Stimulated activated CD8-positive, alpha-beta memory T cell treated with anti-CD3 and anti-CD28 coated beads, Interleukin-4, amount 100 ng/mL, for 1 hour (primary cell): Measurements from ENCODE around the gene ZNF320.
"Not testable (repeated sequence)": the region's sequence is repeated elsewhere in the genome, so short reads cannot be mapped to it uniquely, and the experiment has no call there.

Source experiments
- DNase-seq, 2 donors: peaks; one replicate each; pipeline ENCODE4 v3.0.0-alpha.2; 2020; ENCODE audit warnings: low read depth in 2 of 2, low spot score in 1 of 2

ZNF320 gene

DNA sequence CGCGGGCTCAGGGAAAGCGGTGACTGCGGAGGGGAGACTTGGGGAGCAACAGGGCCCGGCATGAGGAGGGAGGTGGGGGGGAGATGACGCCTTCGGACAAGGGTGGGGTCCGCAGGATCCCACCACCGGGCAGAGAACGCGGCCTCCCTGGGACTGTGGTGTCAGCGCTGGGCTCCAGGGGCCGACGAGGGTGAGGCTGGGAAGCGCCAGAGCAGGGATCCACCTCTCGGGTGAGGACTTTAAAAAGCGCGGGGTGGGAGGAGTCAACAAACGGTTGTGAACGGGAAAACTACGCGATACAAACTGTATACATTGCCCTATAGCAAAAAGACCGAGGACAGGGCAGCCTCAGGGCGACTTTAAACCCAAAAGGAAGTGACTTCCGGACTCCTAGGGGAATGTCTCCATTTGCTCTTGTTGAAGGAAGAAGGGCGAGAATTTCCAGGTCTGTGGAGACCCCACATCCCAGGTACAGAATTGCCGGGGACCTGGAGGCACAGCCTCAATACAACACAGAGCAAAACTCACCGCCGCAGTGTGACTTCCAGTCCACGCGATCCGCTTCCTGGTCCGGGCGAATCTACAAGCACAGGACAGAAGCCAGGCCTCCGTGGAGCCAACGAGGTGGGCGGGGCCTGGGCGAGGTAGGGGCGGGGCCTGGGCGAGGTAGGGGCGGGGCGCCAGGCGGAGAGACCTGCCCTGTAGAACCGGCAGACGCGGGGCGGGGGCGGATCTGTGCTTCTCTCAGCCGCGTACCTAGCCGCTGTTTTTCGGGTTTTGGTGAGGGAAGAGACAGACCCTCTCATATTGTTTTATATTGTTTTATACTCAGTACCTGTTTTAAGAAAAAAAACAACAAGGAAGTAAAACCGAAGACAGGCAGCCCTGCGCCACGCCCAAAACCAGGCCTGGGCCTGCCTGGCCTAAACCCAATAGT is 25.7 kb upstream of the ZNF320 start, which contains the start of gene ZNF888:
TSS of gene ZNF888 (minus strand) at position 588 of the 937 bp plus-strand sequence. CDS start 5,555 bp downstream, outside the sequence.
- DNase-seq: peak; percentile 71 to 75

DNA sequence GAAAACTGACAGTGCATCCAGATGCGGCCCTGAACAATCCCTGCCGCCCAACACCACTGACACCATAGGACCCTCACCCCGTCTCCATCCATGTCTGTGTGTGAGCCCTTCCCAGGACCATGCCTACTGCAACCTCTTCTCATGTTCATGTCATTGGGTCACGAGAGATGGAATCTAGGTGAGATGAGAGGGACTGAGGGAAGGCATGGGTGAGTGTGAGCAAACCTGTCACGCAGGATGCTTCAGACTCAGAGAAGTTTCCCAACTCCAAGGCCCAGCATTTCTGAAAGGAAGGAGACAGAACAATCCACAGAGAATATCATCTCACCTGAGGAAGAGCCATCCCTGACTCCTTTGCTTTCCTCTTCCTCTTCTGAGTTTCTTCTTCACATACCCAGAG is 20.1 kb upstream of the ZNF320 start:
- no peak for DNase-seq

DNA sequence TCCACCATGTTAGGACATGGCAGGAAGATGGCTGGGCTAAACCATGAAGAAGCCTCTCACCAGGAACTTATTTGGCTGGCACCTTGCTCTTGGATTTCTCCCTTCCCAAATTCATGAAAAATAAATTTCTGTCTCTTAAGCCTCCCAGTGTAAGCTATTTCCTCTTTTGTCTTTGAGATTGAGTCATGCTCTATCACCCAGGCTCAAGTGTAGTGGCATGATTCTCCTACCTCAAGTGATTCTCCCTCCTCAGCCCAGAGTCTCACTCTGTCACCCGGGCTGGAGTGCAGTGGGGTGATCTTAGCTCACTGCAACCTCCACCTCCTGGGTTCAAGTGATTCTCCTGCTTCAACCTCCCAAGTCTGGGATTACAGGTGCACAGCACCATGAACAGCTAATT is 13.2 kb upstream of the ZNF320 start:
- DNase-seq: no peak

DNA sequence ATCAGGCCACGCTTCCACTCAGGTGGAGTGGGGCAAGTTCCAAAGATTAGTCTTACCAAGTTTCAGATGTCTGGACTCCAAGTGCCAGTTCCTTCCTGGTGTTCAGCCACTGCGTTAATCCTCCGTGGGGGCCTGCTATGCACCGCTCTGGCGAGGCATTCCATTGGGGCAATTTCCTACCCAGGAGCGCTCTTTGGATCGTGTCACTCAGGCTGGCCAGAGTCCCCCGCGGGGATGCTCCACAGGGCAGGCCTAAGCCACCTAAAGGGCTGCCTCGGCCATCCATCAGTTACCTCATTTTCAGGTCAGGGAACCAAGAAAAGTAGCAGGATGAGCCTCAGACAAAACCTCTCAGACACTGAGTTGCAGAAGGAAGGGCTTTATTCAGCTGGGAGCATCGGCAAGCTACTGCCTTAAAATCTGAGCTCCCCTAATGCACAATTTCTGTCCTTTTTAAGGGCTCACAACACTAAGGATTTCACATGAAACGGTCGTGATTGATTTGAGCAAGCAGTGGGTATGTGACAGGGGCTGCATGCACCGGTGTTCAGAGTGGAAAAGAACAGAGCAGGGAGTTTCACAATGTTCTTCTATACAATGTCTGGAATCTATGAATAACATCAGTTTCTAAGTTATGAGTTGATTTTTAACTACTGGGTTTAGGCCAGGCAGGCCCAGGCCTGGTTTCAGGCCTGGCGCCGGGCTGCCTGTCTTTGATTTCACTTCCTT is 6.8 kb upstream of the ZNF320 start:
- not testable (repeated sequence) for DNase-seq

DNA sequence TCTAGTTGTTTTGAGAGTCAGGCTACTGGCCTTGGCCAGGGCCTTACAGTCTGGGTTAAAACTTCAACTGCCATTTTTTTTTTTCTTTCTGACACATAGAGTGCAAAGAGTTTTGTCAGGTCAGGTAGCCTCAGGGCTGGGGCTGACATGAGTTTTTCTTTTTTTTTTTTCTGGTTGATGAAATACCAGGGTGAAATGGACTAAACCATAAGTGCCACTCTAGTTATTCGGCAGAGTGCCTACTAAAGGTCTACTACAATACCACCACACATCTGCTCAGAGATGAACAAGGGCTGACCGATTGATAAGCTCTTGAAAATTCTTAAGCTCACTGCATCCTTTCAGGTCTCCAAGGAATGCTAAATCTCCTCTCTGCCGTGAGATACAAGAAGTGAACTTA is 4.4 kb upstream of the ZNF320 start:
- no peak for DNase-seq

DNA sequence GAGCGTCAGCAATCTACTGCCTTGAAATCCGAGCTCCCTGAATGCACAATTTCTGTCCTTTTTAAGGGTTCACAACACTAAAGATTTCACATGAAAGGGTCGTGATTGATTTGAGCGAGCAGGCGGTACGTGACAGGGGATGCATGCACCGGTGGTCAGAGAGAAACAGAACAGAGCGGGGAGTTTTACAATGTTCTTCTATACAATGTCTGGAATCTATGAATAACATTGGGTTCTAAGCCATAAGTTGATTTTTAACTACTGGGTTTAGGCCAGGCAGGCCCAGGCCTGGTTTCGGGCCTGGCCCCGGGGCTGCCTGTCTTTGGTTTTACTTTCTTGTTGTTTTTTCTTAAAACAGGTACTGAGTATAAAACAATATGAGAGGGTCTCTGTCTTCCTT is 1.2 kb upstream of the ZNF320 start:
- not testable (repeated sequence) for DNase-seq

DNA sequence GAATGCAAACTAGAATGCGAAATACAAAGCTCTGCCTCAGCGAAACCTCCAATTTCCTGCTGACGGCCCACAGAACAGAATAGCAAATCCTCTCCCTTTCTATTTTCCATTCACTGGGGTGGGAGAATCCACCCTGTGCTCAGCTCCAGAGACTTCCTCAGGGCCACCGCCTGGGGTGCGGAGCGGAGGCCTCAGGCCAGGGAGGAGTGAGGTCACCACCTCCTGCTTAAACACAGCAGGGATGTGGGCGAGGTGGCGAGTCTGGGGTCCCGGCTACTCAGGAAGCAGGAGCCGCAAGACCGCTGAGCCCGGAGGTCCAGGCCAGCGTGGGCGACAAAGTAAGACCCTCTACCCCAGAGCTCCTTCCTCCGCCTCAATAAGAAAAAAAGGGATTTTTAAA is 666 bp upstream of the ZNF320 start:
- no peak for DNase-seq

DNA sequence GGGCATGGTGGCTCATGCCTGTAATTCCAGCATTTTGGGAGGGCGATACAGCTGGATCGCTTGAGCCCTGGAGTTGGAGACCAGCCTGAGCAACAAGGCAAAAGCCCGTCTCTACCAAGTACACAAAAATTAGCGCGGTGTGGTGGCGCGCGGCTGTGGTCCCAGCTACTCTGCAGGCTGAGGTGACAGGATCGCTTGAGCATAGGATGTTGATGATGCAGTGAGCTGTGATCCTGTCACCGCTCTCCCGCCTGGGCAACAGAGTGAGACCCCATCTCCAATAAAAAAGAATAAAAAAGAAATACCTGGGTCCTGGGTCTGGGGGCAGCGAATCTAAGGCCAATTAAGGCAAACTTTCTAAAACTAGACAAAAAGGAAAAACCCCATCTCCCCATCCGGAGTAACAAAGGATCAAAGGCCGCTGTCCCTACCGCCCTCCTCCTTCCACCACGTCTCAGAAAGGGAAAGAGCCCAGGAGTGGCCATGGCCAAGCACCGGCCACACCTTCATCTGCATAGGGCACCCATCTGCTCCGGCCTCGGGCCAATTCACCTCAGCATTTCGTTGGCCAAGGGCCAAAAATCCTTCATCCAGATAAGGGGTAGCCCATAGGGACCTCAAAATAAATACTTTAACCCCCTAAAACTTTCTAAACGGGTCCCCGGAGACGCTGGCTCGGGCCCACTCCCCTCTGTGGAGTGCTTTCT is 851 bp downstream of the ZNF320 start:
- no peak for DNase-seq

DNA sequence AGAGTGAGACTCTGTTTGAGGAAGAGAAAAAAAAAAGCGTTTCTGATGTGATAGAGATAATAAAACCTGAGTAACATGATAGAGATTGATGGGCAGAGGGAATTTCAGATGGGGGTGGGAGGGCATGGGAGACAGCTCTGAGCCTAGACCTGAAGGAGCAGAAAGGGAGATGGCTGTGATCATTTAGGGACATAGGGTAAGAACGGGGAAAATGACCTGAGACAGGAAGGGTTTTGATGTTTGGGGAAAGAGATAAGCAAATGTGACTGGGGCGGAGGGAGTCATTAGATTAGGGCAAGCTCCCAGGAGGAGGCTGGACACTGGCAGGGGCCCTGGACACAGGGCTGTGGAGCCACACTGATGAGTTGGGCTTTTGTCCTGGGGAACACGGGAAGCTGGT is 6.1 kb downstream of the ZNF320 start:
- no peak for DNase-seq

DNA sequence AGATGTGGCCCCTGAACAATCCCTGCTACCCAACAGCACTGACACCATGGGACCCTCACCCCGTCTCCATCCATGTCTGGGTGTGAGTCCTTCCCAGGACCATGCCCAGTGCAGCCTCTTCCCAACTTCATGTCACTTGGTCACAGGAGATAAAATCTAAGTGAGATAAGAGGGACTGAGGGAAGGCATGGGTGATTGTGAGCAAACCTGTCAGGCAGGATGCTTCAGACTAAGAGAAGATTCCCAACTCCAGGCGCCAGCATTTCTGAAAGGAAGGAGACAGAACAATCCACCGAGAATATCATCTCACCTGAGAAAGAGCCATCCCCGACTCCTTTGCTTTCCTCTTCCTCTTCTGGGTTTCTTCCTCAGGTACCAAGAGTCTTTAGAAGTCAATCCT is 7.5 kb downstream of the ZNF320 start:
- no peak for DNase-seq

DNA sequence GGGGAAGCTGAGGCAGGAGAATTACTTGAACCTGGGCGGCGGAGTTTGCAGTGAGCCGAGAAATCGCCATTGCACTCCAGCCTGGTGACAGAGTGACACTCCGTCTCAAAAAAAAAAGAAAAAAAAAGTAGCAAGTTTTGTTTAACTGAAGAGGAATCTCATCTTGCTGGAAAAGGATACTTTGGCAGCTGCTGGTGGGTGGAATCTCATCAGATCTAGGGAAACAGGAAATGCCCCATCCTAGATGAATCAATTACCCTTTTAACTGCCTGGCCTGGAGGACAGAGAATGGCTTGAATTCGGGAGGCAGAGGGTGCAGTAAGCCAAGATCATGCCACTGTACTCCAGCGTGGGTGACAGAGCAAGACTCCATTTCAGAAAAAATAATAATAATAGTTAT is 8.4 kb downstream of the ZNF320 start:
- DNase-seq: no peak

DNA sequence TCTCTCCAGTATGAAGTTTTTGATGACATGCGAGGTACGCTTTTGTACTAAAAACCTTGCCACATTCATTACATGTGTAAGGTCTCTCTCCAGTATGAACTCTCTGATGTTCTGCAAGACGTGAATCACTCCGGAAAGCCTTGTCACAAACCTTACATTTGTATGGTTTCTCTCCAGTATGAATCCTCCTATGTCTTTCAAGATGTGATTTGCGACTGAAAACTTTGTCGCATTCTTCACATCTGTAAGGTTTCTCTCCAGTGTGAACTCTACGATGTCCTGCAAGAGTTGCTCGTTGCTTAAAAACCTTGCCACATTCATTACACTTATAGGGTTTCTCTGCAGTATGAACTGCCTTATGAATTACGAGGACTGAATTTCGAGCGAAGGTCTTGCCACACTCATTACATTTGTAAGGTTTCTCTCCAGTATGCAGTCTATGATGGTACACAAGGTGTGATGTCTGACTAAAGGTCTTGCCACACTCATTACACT is 16.5 kb downstream of the ZNF320 start:
- no peak for DNase-seq

DNA sequence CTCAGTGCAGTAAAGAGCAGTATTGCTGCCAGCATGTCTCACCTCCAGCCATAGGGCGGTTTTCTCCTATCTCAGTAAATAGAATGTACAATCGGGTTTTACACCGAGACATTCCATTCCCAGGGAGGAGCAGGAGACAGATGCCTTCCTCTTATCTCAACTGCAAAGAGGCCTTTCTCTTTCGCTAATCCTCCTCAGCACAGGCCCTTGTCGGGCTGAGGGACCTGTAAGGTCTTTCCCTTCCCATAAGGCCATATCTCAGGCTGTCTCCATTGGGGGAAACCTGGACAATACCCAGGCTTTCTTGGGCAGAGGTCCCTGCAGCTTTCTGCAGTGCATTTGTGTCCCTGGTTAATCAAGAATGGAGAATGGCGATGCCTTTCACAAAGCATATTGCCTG is 24.4 kb downstream of the ZNF320 start:
- not testable (repeated sequence) for DNase-seq

DNA sequence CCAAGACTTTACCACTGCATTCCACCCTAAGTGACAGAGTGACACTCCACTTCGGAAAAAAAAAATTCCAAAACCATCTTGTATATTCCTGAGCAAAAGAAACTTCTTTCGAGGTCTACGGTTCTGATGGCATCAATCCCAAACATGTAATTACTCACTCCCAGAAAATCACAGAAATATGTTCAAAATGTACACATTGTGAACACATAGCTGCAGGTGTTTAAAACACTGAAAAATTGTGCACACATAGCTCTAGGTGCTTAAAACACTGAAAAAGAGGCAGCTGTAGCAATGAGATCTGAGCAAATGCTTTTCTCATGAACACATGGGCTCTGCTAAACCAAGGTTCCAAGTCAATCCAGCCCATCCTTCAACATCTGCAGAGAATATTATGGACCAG is 26.0 kb downstream of the ZNF320 start:
- DNase-seq: no peak

DNA sequence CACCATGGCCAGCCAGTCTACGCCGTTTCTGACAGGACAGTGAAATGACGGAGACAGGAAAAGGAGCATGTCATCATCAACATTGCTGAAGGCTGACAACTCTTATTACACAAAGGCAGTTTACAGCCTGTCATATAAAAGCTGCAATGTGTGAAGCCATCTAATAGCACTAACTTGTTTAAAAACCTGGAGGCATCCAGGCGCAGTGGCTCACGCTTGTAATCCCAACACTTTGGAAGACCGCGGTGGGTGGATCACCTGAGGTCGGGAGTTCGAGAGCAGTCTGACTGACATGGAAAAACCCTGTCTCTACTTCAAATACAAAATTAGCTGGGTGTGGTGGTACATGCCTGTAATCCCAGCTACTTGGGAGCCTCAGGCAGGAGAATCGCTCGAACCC is 29.4 kb downstream of the ZNF320 start:
- not testable (repeated sequence) for DNase-seq

DNA sequence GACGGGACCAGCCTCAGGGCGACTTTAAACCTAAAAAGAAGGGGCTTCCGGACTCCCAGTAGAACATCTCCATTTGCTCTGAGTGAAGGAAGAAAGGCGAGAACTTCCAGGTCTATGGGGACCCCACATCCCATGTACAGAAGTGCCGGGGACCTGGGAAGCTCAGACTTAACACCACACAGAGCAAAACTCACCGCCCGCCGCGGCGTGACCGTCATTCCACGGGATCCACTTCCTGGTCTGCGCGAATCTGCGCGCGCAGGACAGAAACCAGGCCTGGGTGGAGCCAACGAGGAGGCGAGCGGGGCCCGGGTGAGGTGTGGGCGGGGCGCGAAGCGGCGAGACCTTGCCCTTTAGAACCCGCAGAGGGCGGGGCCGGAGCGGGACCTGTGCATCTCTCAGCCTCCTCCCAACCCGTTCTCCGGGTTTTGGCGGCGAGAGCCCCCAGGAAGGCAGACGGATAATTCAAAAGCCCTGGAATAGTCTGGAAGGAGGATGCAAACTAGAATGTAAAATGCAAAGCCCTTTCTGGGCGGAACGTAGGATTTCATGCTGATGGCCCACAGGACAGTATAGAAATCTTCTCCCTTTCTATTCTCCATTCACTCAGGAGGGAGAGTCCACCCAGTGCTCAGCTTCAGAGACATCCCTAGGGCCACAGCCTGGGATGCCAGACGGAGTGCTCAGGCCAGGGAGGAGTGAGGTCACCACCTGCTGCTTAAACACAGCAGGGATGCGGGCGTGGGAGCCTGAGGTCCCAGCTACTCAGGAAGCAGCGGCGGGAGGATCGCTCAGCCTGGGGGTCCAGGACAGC is 39.9 kb downstream of the ZNF320 start, which contains the start of gene ZNF468:
TSS of gene ZNF468 (minus strand) at position 242 of the 814 bp plus-strand sequence. CDS start 3,347 bp downstream, outside the sequence.
- peak; percentile 43 to 56 for DNase-seq

DNA sequence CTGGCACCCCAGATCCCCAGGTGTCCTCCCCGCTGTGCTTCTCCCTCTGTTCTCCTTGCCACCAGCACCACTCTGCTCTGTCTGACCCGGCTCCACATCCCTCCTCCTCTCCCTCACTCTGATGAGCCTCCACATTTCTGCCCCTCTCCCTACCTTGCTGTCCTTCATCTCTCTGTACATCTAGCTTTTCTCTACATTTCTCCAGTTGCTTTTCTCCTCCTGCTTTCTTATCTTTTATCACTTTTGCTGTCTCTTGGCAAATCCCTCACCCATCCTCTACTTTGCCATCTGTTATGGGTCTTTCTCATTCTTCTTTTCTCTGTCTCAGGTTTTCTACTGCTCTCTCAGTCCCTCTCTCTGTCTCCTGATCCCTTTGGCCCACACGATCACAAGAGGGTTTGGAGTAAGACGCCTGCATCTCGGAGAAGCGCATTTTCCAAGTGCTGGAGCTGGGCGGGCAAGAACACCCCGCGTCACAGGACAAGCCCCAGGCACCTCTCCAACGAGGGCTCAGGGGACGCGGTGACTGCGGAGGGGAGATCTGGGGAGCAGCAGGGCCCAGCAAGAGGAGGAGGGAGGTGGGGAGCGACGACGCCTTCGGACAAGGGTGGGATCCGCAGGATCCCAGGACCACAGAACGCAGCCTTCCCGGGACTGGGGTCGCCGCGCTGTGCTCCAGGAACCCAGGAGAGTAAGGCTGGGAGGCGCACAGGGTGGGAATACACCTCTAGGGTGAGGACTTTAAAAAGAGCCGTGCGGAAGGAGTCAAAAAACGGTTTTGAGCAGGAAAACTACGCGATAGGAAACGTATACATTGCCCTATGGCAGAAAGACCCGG is 40.7 kb downstream of the ZNF320 start:
- not testable (repeated sequence) for DNase-seq
